Common myeloid progenitor, CD34-positive (primary cell): ENCODE data around the gene INKA1.
A peak's percentile ranks its signal among the peaks of the same experiment; 100 is the strongest.
"Not testable (repeated sequence)": the region's sequence is repeated elsewhere in the genome, so short reads cannot be mapped to it uniquely, and the experiment has no call there.

Source experiments
- CTCF ChIA-PET: fragments of 350-600 bp; sonication (Branson Sonifier 250); formaldehyde crosslinking; loops from one replicate; lab custom pipeline; 2021; ENCODE audit warnings: antibody characterized with exemption; lab: Charles Lee
- POLR2A ChIA-PET: fragments of 350-600 bp; sonication (Branson Sonifier 250); formaldehyde crosslinking; loops from one replicate; lab custom pipeline; 2021; ENCODE audit warnings: antibody characterized with exemption; lab: Charles Lee
- DNase-seq, 3 donors: peaks; one replicate each; pipeline versions ENCODE4 v3.0.0 to v3.0.0-alpha.2; 2013
- H3K27ac ChIP-seq, 2 experiments: 1 replicate in 1 of 2; 2 replicates in 1 of 2; pipeline ENCODE4 v1.7.0; 2013; ENCODE audit warnings: inconsistent platforms in 2 of 2, low read length in 2 of 2, mild to moderate bottlenecking in 2 of 2, low read depth in 1 of 2, moderate library complexity in 1 of 2; ENCODE audit not compliant: severe bottlenecking in 2 of 2, insufficient read depth in 1 of 2, poor library complexity in 1 of 2
- H3K27me3 ChIP-seq, 5 experiments: replicated peaks in 2 of 5; 1 replicate in 3 of 5; 2 replicates in 2 of 5; pipeline versions ENCODE4 v1.6.1 to v1.7.0; 2013; ENCODE audit warnings: low read length in 4 of 5, mild to moderate bottlenecking in 2 of 5, moderate library complexity in 2 of 5, inconsistent platforms in 1 of 5; ENCODE audit not compliant: insufficient read depth in 5 of 5, control insufficient read depth in 4 of 5
- H3K36me3 ChIP-seq, 4 experiments: 1 replicate in 2 of 4; 2 replicates in 2 of 4; pipeline versions ENCODE4 v1.6.1 to v1.7.0; 2013; ENCODE audit warnings: low read length in 3 of 4, control low read depth in 1 of 4, mild to moderate bottlenecking in 1 of 4; ENCODE audit not compliant: control insufficient read depth in 4 of 4, insufficient read depth in 4 of 4
- H3K4me1 ChIP-seq, 4 experiments: 1 replicate in 3 of 4; 2 replicates in 1 of 4; pipeline versions ENCODE4 v1.6.1 to v1.7.1; 2013; ENCODE audit warnings: low read length in 3 of 4, mild to moderate bottlenecking in 3 of 4, control low read depth in 1 of 4, inconsistent platforms in 1 of 4, moderate library complexity in 1 of 4; ENCODE audit not compliant: control insufficient read depth in 4 of 4, insufficient read depth in 4 of 4; ENCODE audit errors: control extremely low read depth in 1 of 4
- H3K4me3 ChIP-seq, 7 experiments: 1 replicate in 4 of 7; 2 replicates in 3 of 7; pipeline versions ENCODE4 v1.5.1 to v1.7.0; 2013; ENCODE audit warnings: mild to moderate bottlenecking in 7 of 7, low read length in 6 of 7, moderate library complexity in 6 of 7, inconsistent platforms in 2 of 7, low read depth in 2 of 7, control low read depth in 1 of 7; ENCODE audit not compliant: insufficient read depth in 4 of 7, control insufficient read depth in 1 of 7; ENCODE audit errors: extremely low read depth in 1 of 7
- H3K9me3 ChIP-seq, 5 experiments: 1 replicate in 4 of 5; 2 replicates in 1 of 5; pipeline versions ENCODE4 v1.6.1 to v1.7.1; 2013; ENCODE audit warnings: low read length in 4 of 5, mild to moderate bottlenecking in 2 of 5, inconsistent platforms in 1 of 5, low read depth in 1 of 5, moderate library complexity in 1 of 5; ENCODE audit not compliant: control insufficient read depth in 4 of 5, insufficient read depth in 2 of 5; ENCODE audit errors: control extremely low read depth in 1 of 5
- WGBS: methylation state at CpG from one replicate; pipeline ENCODE4 v1.1.5; 2013; ENCODE audit not compliant: insufficient coverage; 5-methylcytosine and 5-hydroxymethylcytosine counted together

INKA1 gene

GRCh38 chr3:49776101-49776500 is 27.0 kb upstream of the INKA1 start:
- POLR2A ChIA-PET, result not testable (repeated sequence)

DNA sequence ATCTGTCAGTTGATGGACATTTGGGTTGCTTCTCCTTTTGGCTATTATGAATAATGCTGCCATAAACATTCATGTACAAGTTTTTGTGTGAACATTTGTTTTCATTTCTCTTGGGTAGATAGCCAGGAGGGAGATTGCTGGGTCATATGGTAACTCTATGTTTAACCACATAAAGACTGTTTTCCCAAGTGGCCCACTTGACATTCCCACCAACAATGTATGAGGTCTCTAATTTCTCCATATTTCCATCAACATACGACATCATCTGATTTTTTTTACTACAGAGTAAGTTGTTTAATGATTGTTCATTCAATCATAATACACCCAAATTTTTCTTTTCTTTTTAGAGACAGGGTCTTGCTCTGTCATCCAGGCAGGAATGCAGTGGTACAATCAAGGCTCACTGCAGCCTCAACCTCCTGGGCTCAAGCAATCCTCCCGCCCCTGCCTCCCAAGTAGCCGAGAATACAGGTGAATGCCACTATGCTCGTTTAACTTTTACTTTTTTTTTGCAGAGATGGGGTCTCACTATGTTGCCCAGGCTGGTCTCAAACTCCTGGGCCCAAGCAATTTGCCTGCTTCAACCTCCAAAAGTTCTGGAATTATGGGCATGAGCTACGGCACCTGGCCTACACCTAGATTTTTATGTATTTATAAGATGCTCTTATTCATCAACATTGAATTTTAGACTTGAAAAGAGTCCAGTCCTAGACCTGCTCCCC is 23.5 kb upstream of the INKA1 start:
- Histone ChIP-seq H3K27ac (no peak overlapping the region), H3K27me3 (no peaks in the 10 kb centered on the region), H3K9me3 (no peaks in the 10 kb centered on the region), H3K36me3 (peaks cover 13 to 48% (median 28%) of the 10 kb centered on the region in 4 experiments), H3K4me1 (peaks cover 0 to 7% (median 0%) of the 10 kb centered on the region in 4 experiments), H3K4me3 (no peak overlapping the region)
- POLR2A ChIA-PET, result no interaction called here
- DNase-seq, result no peak
- CTCF ChIA-PET, result interaction anchor here (0.6 to 0.7 kb wide), 2 partner anchors 24 to 35 kb away, joined by 3 read pairs; partner anchors contain the start of gene INKA1
- WGBS, result 96% methylated on average over 3 of the region's 5 CpGs

More at GRCh38 chr3:49776101-49776500, 27.0 kb upstream of the INKA1 start:
- peaks cover 5 to 41% (median 17%) of the 10 kb centered on the region in 4 experiments for H3K36me3 ChIP-seq
- not testable (repeated sequence) for H3K27ac ChIP-seq, DNase-seq, H3K27me3 ChIP-seq, H3K4me3 ChIP-seq, H3K4me1 ChIP-seq, H3K9me3 ChIP-seq
- 97% methylated on average over 8 of the region's 8 CpGs for WGBS
- CTCF ChIA-PET, result interaction anchor here (0.7 kb wide), 1 partner anchor 8 kb away, joined by 3 read pairs; no protein-coding TSS in a partner anchor

DNA sequence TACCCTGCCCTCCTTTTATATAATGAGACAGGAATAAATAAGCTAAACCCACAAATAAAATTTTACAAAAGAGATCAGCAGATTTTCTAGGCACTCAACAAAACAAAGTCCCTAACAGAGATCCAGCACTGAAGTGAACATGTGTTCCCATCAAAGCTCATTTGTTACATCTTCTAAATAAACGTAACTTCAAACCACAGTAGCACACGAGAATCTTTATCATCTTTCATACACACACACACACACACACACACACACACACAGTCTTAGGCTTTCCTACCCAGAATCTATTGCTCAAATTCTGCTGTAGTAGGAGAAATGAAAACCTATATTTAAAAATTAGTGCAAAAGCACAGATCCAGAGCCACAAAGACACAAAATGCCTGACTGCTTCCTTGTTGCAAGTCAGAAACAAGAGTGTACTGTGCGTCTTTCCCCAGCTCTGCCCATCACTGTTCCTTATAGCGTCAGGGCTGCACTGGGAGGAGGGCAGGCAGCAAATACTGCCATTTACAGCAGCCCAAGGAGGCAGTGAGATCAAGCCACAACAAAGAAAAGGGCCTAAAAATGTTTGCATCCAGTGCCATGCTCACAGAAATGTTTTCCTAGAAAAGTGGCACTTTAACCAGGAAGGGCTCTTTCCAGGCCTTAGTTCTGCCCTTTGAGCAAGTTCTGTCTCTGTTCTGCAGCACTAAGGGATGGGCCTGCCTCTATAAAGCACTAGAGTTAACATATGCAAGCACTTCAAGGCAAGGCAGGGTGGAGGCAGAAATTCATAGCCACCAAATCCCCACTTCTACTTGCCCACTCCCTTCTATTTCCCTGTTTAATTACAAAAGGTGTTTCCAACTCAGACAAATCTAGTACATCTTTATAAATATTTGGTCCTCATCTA is 22.7 kb upstream of the INKA1 start:
- no peak for DNase-seq
- ChIA-PET CTCF (interaction anchor here (0.6 to 1.4 kb wide), 3 partner anchors 22 to 36 kb away, joined by 3 to 4 read pairs (median 3); partner anchors contain the start of gene INKA1), POLR2A (interaction anchor here (0.7 kb wide), 1 partner anchor 49 kb away, joined by 4 read pairs; no protein-coding TSS in a partner anchor)
- Histone ChIP-seq H3K9me3 (no peaks in the 10 kb centered on the region), H3K4me3 (no peak overlapping the region), H3K27ac (peak overlapping the region in 1 of 2 experiments; percentile 2), H3K36me3 (peaks cover 13 to 45% (median 26%) of the 10 kb centered on the region in 4 experiments), H3K27me3 (no peaks in the 10 kb centered on the region), H3K4me1 (peaks cover 0 to 14% (median 6%) of the 10 kb centered on the region in 4 experiments)
- 81% methylated on average over 2 of the region's 4 CpGs for whole genome bisulfite sequencing

DNA sequence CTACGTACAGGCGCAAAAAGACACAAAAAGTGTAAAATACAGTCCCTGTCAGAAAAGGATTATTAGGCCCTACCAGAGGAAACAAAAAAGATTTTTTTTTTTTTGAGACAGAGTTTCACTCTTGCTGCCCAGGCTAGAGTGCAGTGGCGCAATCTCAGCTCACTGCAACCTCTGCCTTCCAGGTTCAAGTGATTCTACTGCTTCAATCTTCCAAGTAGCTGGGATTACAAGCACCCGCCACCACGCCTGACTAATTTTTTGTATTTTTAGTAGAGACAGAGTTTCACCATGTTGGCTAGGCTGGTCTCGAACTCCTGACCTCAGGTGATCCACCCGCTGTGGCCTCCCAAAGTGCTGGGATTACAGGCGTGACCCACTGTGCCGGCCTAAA is 22.1 kb upstream of the INKA1 start:
- POLR2A ChIA-PET, result interaction anchor here (0.9 kb wide), 1 partner anchor 8 kb away, joined by 3 read pairs; no protein-coding TSS in a partner anchor

DNA sequence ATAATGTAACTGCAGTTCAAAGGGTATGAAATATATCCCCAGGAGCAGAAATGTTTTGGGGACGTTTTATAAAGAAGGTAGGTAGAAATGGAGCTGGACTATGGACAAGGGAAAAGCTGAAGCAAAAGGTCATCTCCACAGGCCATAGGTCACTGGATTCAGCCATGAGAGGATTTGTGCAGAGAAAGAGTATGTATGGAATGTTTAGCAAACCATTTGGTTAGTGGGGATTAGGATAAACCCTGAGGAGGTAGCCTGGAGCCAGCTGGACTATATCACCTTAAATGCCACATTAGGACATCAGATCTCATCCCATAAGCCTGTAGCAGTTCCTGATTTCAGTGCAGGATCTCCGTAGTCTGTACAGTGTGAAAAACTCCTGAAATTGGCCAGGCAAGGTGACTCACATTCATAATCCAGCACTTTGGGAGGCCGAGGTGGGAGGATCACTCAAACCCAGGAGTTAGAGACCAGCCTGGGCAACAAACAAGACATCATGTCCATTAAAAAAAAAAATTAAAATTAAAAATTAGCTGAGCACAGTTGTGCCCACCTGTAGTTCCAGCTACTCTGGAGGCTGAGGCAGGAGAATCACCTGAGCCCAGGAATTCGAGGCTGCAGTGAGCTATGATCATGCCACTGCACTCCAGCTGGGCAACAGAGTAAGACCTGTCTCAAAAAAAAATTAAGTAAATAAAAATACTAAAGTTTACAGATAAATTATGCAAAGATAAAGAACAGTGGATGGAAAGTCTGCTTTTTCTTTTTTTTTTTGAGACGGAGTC is 21.5 kb upstream of the INKA1 start:
- POLR2A ChIA-PET, result interaction anchor here (0.6 to 0.9 kb wide), 2 partner anchors 9 to 997 kb away, joined by 3 to 5 read pairs; no protein-coding TSS in a partner anchor

More for the DNA sequence above, 22.1 kb upstream of the INKA1 start:
- H3K4me3 ChIP-seq, H3K27me3 ChIP-seq, DNase-seq, H3K9me3 ChIP-seq: not testable (repeated sequence)
- 96% methylated on average over 9 of the region's 9 CpGs for WGBS
- CTCF ChIA-PET, result interaction anchor here (1.4 to 1.7 kb wide), 2 partner anchors 21 to 59 kb away, joined by 4 to 6 read pairs; no protein-coding TSS in a partner anchor
- Histone ChIP-seq H3K36me3 (peaks cover 13 to 40% (median 24%) of the 10 kb centered on the region in 4 experiments), H3K27ac (peak overlapping the region in 1 of 2 experiments; percentile 2), H3K4me1 (peaks cover 2 to 20% (median 10%) of the 10 kb centered on the region in 4 experiments)

GRCh38 chr3:49782277-49782676 is 20.8 kb upstream of the INKA1 start:
- H3K27me3 ChIP-seq, H3K4me3 ChIP-seq, POLR2A ChIA-PET, DNase-seq, H3K27ac ChIP-seq, H3K9me3 ChIP-seq: not testable (repeated sequence)
- WGBS, result 94% methylated on average over 3 of the region's 9 CpGs
- Histone ChIP-seq H3K4me1 (peaks cover 5 to 27% (median 18%) of the 10 kb centered on the region in 4 experiments), H3K36me3 (peaks cover 13 to 31% (median 20%) of the 10 kb centered on the region in 4 experiments)
- CTCF ChIA-PET, result interaction anchor here (1.7 to 2.8 kb wide), 2 partner anchors 9 to 57 kb away, joined by 6 to 12 read pairs; no protein-coding TSS in a partner anchor

More for the DNA sequence above, 21.5 kb upstream of the INKA1 start:
- no peaks in the 10 kb centered on the region for H3K27me3 ChIP-seq
- peaks cover 2 to 20% (median 11%) of the 10 kb centered on the region in 4 experiments for H3K4me1 ChIP-seq
- CTCF ChIA-PET, result interaction anchor here (1.4 to 2.8 kb wide), 3 partner anchors 8 to 58 kb away, joined by 4 to 12 read pairs (median 6); no protein-coding TSS in a partner anchor
- WGBS, result 94% methylated on average over 4 of the region's 5 CpGs
- no peak overlapping the region for H3K4me3 ChIP-seq
- H3K27ac ChIP-seq, result no peak overlapping the region
- peaks cover 13 to 36% (median 22%) of the 10 kb centered on the region in 4 experiments for H3K36me3 ChIP-seq
- no peak for DNase-seq
- no peaks in the 10 kb centered on the region for H3K9me3 ChIP-seq
